ENCODE measurements around the gene SHOC2. TPM values are rescaled to one million over a fixed set of nuclear protein-coding genes. Genes with fewer than 3 reads are reported as not detected.
A peak's percentile ranks its signal among the peaks of the same experiment; 100 is the strongest.

SHOC2 gene
- polyA plus RNA-seq, 3 donors: 13.9 to 69.9 (median 68.9) TPM

- H3K4me2 ChIP-seq (replicated peaks; ENCODE audit: extremely low read depth, low read length, poor library complexity, severe bottlenecking): no peak overlapping the region
- WGBS (ENCODE audit: insufficient coverage): no CpG with 5 or more reads among the region's 3 CpGs
Measured at GRCh38 chr10:110916554-110917346, 2.7 kb upstream of the SHOC2 start.

GRCh38 chr10:110918269-110918642 lies 1.1 kb upstream of the SHOC2 start:
- H3K36me3 Mint-ChIP-seq: peaks cover 13 to 16% of the 10 kb centered on the region in 2 donors
- Histone ChIP-seq H3K9ac (ENCODE audit: insufficient read depth, low read length, poor library complexity, severe bottlenecking) (peak overlapping the region; percentile 89), H3K27ac (ENCODE audit: low read depth in 1 of 2, low read length in 2 of 2) (peak overlapping the region; percentile 94 to 99), H3K9me3 (replicated peaks in 1 of 2; ENCODE audit: control insufficient read depth in 1 of 2, insufficient read depth in 1 of 2, low read length in 2 of 2) (no peaks in the 10 kb centered on the region), H3K79me2 (ENCODE audit: insufficient read depth, low read length) (peaks cover 59% of the 10 kb centered on the region), H3K27me3 (ENCODE audit: control insufficient read depth in 2 of 2, insufficient read depth in 2 of 2, low read length in 2 of 2) (no peaks in the 10 kb centered on the region), H3K4me3 (replicated peaks in 1 of 3; ENCODE audit: low read depth in 2 of 3, low read length in 3 of 3) (peak overlapping the region; percentile 88 to 96 (median 91)), H3K36me3 (replicated peaks in 1 of 2; ENCODE audit: control insufficient read depth in 1 of 2, insufficient read depth in 2 of 2, low read length in 2 of 2) (peaks cover 0 to 14% of the 10 kb centered on the region in 2 donors), H3K4me1 (ENCODE audit: control insufficient read depth in 1 of 2, insufficient read depth in 2 of 2, low read length in 2 of 2) (peaks cover 16 to 26% of the 10 kb centered on the region in 2 donors), H3K4me2 (replicated peaks; ENCODE audit: extremely low read depth, low read length, poor library complexity, severe bottlenecking) (peak overlapping the region; percentile 92), H4K20me1 (ENCODE audit: insufficient read depth, low read length) (peaks cover 34% of the 10 kb centered on the region), H2AFZ (ENCODE audit: insufficient read depth, low read depth, low read length, poor library complexity, severe bottlenecking) (peak overlapping the region; percentile 86)
- intact Hi-C loops (cut with micrococcal nuclease): loop anchor here in 1 of 2 donors (5.0 kb wide), 2 partner anchors 46 to 616 kb away; partner anchors contain the start of genes PDCD4 and SMNDC1
- H3K27ac Mint-ChIP-seq: peak overlapping the region; percentile 99 to 100 (median 100)
- H3K4me3 Mint-ChIP-seq: peak overlapping the region; percentile 97
- peak; percentile 91 to 93 (median 92) for DNase-seq
- H3K27me3 Mint-ChIP-seq (ENCODE audit: low read depth in 3 of 3): no peaks in the 10 kb centered on the region
- H3K9me3 Mint-ChIP-seq: no peaks in the 10 kb centered on the region
- WGBS (ENCODE audit: insufficient coverage): 0% methylated on average over 8 of the region's 15 CpGs
- H3K4me1 Mint-ChIP-seq: peaks cover 34% of the 10 kb centered on the region
- TF ChIP-seq CTCF (IDR thresholded peaks at IDR 0.05): no peak

More at GRCh38 chr10:110916554-110917346, 2.7 kb upstream of the SHOC2 start:
- Mint-ChIP-seq H3K27ac (no peak overlapping the region), H3K9me3 (no peaks in the 10 kb centered on the region), H3K4me3 (no peak overlapping the region), H3K36me3 (peaks cover 14 to 17% of the 10 kb centered on the region in 2 donors), H3K27me3 (ENCODE audit: low read depth in 3 of 3) (no peaks in the 10 kb centered on the region), H3K4me1 (peaks cover 24% of the 10 kb centered on the region)
- Histone ChIP-seq H2AFZ (ENCODE audit: insufficient read depth, low read depth, low read length, poor library complexity, severe bottlenecking) (no peak overlapping the region), H3K79me2 (ENCODE audit: insufficient read depth, low read length) (peaks cover 44% of the 10 kb centered on the region), H4K20me1 (ENCODE audit: insufficient read depth, low read length) (peaks cover 21% of the 10 kb centered on the region), H3K9me3 (replicated peaks in 1 of 2; ENCODE audit: control insufficient read depth in 1 of 2, insufficient read depth in 1 of 2, low read length in 2 of 2) (no peaks in the 10 kb centered on the region), H3K9ac (ENCODE audit: insufficient read depth, low read length, poor library complexity, severe bottlenecking) (no peak overlapping the region), H3K4me3 (replicated peaks in 1 of 3; ENCODE audit: low read depth in 2 of 3, low read length in 3 of 3) (no peak overlapping the region), H3K4me1 (ENCODE audit: control insufficient read depth in 1 of 2, insufficient read depth in 2 of 2, low read length in 2 of 2) (peaks cover 12 to 21% of the 10 kb centered on the region in 2 donors), H3K27me3 (ENCODE audit: control insufficient read depth in 2 of 2, insufficient read depth in 2 of 2, low read length in 2 of 2) (no peaks in the 10 kb centered on the region), H3K27ac (ENCODE audit: low read depth in 1 of 2, low read length in 2 of 2) (no peak overlapping the region), H3K36me3 (replicated peaks in 1 of 2; ENCODE audit: control insufficient read depth in 1 of 2, insufficient read depth in 2 of 2, low read length in 2 of 2) (peaks cover 0 to 16% of the 10 kb centered on the region in 2 donors)
- intact Hi-C loops (cut with micrococcal nuclease): loop anchor here in 1 of 2 donors (5.0 kb wide), 2 partner anchors 44 to 614 kb away; partner anchors contain the start of genes PDCD4 and SMNDC1
- TF ChIP-seq CTCF (IDR thresholded peaks at IDR 0.05): no peak
- no peak for DNase-seq
